K562 (cell line): ENCODE data around the gene NPVF. TPM values are rescaled to one million over a fixed set of nuclear protein-coding genes. Genes with fewer than 3 reads are reported as not detected.

ENCODE experiments used
- CC2D1A ChIP-seq: fragments of 450-650 bp; IDR thresholded peaks from 2 replicates; pipeline ENCODE4 v1.6.1; 2017; ENCODE audit warnings: mild to moderate bottlenecking
- CTBP1 ChIP-seq: fragments of 450-650 bp; IDR thresholded peaks from 2 replicates; pipeline ENCODE4 v1.6.1; 2016; ENCODE audit warnings: borderline replicate concordance
- DPF2 ChIP-seq: fragments of 450-650 bp; IDR thresholded peaks from 2 replicates; pipeline ENCODE4 v1.6.1; 2016
- EP400 ChIP-seq: fragments of 450-650 bp; IDR thresholded peaks from 2 replicates; pipeline ENCODE4 v1.6.1; 2017; ENCODE audit warnings: antibody characterized with exemption, mild to moderate bottlenecking, moderate library complexity
- FOS ChIP-seq: IDR thresholded peaks from 3 replicates; pipeline ENCODE4 v1.6.1; 2011; ENCODE audit not compliant: insufficient read length; ENCODE audit errors: extremely low read depth
- GTF2A2 ChIP-seq: IDR thresholded peaks from 2 replicates; pipeline ENCODE4 v1.6.1; 2016; ENCODE audit warnings: mild to moderate bottlenecking, missing genetic modification characterization, missing compliant biosample characterization
- HDAC1 ChIP-seq, 2 experiments: fragments of 450-650 bp; IDR thresholded peaks; 2 replicates each; pipeline ENCODE4 v1.6.1; 2016 to 2017; ENCODE audit warnings: inconsistent platforms in 1 of 2, mild to moderate bottlenecking in 1 of 2, moderate library complexity in 1 of 2
- HSF4 ChIP-seq: fragments of 250-450 bp; sonication (Bioruptor Pico); IDR thresholded peaks from 2 replicates; pipeline ENCODE4 v2.1.2; 2022; ENCODE audit warnings: mild to moderate bottlenecking, moderate library complexity, borderline replicate concordance
- JUND ChIP-seq, 2 experiments: IDR thresholded peaks; 2 replicates in 1 of 2; 3 replicates in 1 of 2; pipeline ENCODE4 v1.6.1; 2011; ENCODE audit warnings: borderline replicate concordance in 2 of 2, low read depth in 2 of 2, low read length in 2 of 2, improper control_type of control experiment in 1 of 2, missing biosample characterization in 1 of 2, missing genetic modification characterization in 1 of 2, missing genetic modification reagents in 1 of 2
- MAZ ChIP-seq, 2 experiments: fragments of 450-650 bp in 1 of 2; sonication (generic) in 1 of 2; formaldehyde crosslinking; IDR thresholded peaks in 1 of 2; conservative IDR thresholded peaks in 1 of 2; 2 replicates each; pipeline versions ENCODE4 v1.4.0 to v1.5.0; 2020; ENCODE audit warnings: mild to moderate bottlenecking in 1 of 2, missing genetic modification reagents in 1 of 2
- MED1 ChIP-seq: sonication (generic); formaldehyde crosslinking; IDR thresholded peaks from 2 replicates; pipeline ENCODE4 v1.8.1; 2023; ENCODE audit warnings: missing genetic modification reagents, borderline replicate concordance
- NCOA2 ChIP-seq, 2 experiments: fragments of 450-650 bp; IDR thresholded peaks; 2 replicates each; pipeline ENCODE4 v1.6.1; 2018; ENCODE audit warnings: mild to moderate bottlenecking in 2 of 2, moderate library complexity in 1 of 2; ENCODE audit not compliant: partially characterized antibody in 2 of 2
- POLR2G ChIP-seq: fragments of 200-400 bp; formaldehyde crosslinking; IDR thresholded peaks from 2 replicates; pipeline ENCODE4 v1.6.1; 2017; ENCODE audit warnings: low read depth, mild to moderate bottlenecking, antibody characterized with exemption, low read length, moderate library complexity
- RAD21 ChIP-seq, 2 experiments: fragments of 250-450 bp in 1 of 2; fragments of 450-650 bp in 1 of 2; sonication (Bioruptor Pico) in 1 of 2; formaldehyde crosslinking in 1 of 2; IDR thresholded peaks in 1 of 2; conservative IDR thresholded peaks in 1 of 2; 2 replicates each; pipeline versions ENCODE4 v1.4.0 to v1.8.0; 2020 to 2022; ENCODE audit warnings: mild to moderate bottlenecking in 2 of 2, moderate library complexity in 1 of 2
- RBM17 ChIP-seq: fragments of 200-400 bp; formaldehyde crosslinking; IDR thresholded peaks from 2 replicates; pipeline ENCODE4 v1.6.1; 2017; ENCODE audit warnings: low read depth, mild to moderate bottlenecking, low read length, borderline replicate concordance
- ZFP1 ChIP-seq: fragments of 450-650 bp; formaldehyde crosslinking; IDR thresholded peaks from 2 replicates; pipeline ENCODE4 v1.4.0; 2020; ENCODE audit warnings: mild to moderate bottlenecking, mixed read lengths
- ZNF197 ChIP-seq: fragments of 200-800 bp; sonication (Bioruptor generic); IDR thresholded peaks from 2 replicates; pipeline ENCODE4 v1.6.1; 2016; ENCODE audit warnings: low read depth, missing genetic modification characterization, missing compliant biosample characterization
- ZNF217 ChIP-seq: sonication (generic); formaldehyde crosslinking; IDR thresholded peaks from 2 replicates; pipeline ENCODE4 v1.8.0; 2022; ENCODE audit warnings: mild to moderate bottlenecking, missing genetic modification reagents
- ZNF551 ChIP-seq: fragments of 250-450 bp; sonication (Bioruptor Pico); IDR thresholded peaks from 2 replicates; pipeline ENCODE4 v1.5.0; 2021; ENCODE audit warnings: mild to moderate bottlenecking, moderate library complexity
- polyA plus RNA-seq, 8 experiments: library from polyadenylated mRNA; depleted of rRNA in 4 of 8; stranded (reverse) in 5 of 8; unstranded in 3 of 8; fragments of >200 nt; fragmentation: Nextera tagmentation in 2 of 8; fragmentation: Illumina TruSeq in 1 of 8; extraction: Ambion mirVana in 2 of 8; extraction: Trizol in 1 of 8; gene quantifications; 2 replicates each; pipeline versions ENCODE4 v1.2.1 to v1.2.3, GENCODE V29; 2011 to 2014; ENCODE audit warnings: inconsistent platforms in 1 of 8, missing spikeins in 1 of 8
- total RNA-seq, 7 experiments: library from RNA; depleted of rRNA in 6 of 7; stranded (reverse); fragments of >200 nt in 6 of 7; fragmentation: Illumina TruSeq in 2 of 7; extraction: Trizol in 2 of 7; gene quantifications; 2 replicates each; pipeline versions ENCODE4 v1.2.1 to v1.2.3, GENCODE V29; 2011 to 2021; ENCODE audit warnings: low replicate concordance in 1 of 7
- TF ChIP-seq, protein P1 (sequence below): IDR thresholded peaks from 2 replicates; pipeline ENCODE4 v1.6.1; 2016; ENCODE audit warnings: missing genetic modification characterization, missing compliant biosample characterization
- TF ChIP-seq, protein P2 (sequence below): fragments of 150-350 bp; conservative IDR thresholded peaks from 2 replicates; pipeline ENCODE4 v1.6.1; 2014; ENCODE audit warnings: low read length
- TF ChIP-seq, protein P3 (sequence below): fragments of 450-650 bp; formaldehyde crosslinking; IDR thresholded peaks from 2 replicates; pipeline ENCODE4 v1.4.0; 2020; ENCODE audit warnings: mild to moderate bottlenecking, moderate library complexity

Gene NPVF
- total and polyA plus RNA-seq, 9 of the 15 experiments (the other 6 are each of a cell fraction or from before 2014, with no cell fraction given), result not detected

GRCh38 chr7:25259487-25260243 is 31.4 kb upstream of the NPVF start (continued):
- TF ChIP-seq POLR2G, result no peak
- no peak for TF ChIP-seq ZNF551
- no peak for TF ChIP-seq GTF2A2 (tag)
- TF ChIP-seq ZNF217 (CRISPR knock-in tag), result no peak
- TF ChIP-seq HDAC1 (IDR thresholded peaks at IDR 0.05), result no peak
- no peak for TF ChIP-seq ZFP1 (CRISPR knock-in tag)
- TF ChIP-seq CTBP1, result no peak
- no peak for TF ChIP-seq NCOA2 (IDR thresholded peaks at IDR 0.05; ENCODE audit: partially characterized antibody in 2 of 2)
- TF ChIP-seq RAD21 (CRISPR knock-in tag; conservative IDR thresholded peaks at IDR 0.05 in 1 of 2, IDR thresholded peaks at IDR 0.05 in 1 of 2), result peak; percentile 92
- no peak for TF ChIP-seq RBM17
- no peak for TF ChIP-seq FOS
- TF ChIP-seq, protein P1, sequence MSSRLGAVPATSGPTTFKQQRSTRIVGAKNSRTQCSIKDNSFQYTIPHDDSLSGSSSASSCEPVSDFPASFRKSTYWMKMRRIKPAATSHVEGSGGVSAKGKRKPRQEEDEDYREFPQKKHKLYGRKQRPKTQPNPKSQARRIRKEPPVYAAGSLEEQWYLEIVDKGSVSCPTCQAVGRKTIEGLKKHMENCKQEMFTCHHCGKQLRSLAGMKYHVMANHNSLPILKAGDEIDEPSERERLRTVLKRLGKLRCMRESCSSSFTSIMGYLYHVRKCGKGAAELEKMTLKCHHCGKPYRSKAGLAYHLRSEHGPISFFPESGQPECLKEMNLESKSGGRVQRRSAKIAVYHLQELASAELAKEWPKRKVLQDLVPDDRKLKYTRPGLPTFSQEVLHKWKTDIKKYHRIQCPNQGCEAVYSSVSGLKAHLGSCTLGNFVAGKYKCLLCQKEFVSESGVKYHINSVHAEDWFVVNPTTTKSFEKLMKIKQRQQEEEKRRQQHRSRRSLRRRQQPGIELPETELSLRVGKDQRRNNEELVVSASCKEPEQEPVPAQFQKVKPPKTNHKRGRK (tag), result peak; percentile 96
- TF ChIP-seq, protein P2, sequence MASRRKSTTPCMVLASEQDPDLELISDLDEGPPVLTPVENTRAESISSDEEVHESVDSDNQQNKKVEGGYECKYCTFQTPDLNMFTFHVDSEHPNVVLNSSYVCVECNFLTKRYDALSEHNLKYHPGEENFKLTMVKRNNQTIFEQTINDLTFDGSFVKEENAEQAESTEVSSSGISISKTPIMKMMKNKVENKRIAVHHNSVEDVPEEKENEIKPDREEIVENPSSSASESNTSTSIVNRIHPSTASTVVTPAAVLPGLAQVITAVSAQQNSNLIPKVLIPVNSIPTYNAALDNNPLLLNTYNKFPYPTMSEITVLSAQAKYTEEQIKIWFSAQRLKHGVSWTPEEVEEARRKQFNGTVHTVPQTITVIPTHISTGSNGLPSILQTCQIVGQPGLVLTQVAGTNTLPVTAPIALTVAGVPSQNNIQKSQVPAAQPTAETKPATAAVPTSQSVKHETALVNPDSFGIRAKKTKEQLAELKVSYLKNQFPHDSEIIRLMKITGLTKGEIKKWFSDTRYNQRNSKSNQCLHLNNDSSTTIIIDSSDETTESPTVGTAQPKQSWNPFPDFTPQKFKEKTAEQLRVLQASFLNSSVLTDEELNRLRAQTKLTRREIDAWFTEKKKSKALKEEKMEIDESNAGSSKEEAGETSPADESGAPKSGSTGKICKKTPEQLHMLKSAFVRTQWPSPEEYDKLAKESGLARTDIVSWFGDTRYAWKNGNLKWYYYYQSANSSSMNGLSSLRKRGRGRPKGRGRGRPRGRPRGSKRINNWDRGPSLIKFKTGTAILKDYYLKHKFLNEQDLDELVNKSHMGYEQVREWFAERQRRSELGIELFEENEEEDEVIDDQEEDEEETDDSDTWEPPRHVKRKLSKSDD, result no peak
- no peak for TF ChIP-seq MAZ (CRISPR knock-in tag; conservative IDR thresholded peaks at IDR 0.05 in 1 of 2, IDR thresholded peaks at IDR 0.05 in 1 of 2)
- no peak for TF ChIP-seq MED1
- TF ChIP-seq, protein P3, sequence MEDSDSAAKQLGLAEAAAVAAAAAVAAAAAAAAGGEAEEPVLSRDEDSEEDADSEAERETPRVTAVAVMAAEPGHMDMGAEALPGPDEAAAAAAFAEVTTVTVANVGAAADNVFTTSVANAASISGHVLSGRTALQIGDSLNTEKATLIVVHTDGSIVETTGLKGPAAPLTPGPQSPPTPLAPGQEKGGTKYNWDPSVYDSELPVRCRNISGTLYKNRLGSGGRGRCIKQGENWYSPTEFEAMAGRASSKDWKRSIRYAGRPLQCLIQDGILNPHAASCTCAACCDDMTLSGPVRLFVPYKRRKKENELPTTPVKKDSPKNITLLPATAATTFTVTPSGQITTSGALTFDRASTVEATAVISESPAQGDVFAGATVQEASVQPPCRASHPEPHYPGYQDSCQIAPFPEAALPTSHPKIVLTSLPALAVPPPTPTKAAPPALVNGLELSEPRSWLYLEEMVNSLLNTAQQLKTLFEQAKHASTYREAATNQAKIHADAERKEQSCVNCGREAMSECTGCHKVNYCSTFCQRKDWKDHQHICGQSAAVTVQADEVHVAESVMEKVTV (CRISPR knock-in tag), result peak; percentile 93
- TF ChIP-seq HSF4 (CRISPR knock-in tag), result no peak
- no peak for TF ChIP-seq DPF2
- TF ChIP-seq EP400, result no peak
- no peak for TF ChIP-seq ZNF197 (CRISPR knock-in tag)
- 0 out of 2 replicates have a peak, but pooled peaks have one; percentile 11 for TF ChIP-seq JUND (IDR thresholded peaks at IDR 0.05; ENCODE audit: borderline replicate concordance, low read depth, low read length)
- no peak for TF ChIP-seq JUND (tag; IDR thresholded peaks at IDR 0.05; ENCODE audit: borderline replicate concordance, low read depth, low read length)
- peak; percentile 42; the same call in 1 of the 2 replicates for TF ChIP-seq CC2D1A
